ENCODE measurements around the gene HSD11B1.
"Not testable (repeated sequence)": the region's sequence is repeated elsewhere in the genome, so short reads cannot be mapped to it uniquely, and the experiment has no call there.

HSD11B1 gene

GRCh38 chr1:209692296-209692695 is 12.3 kb upstream of the HSD11B1 start:
- no peak for DNase-seq

GRCh38 chr1:209692745-209693504 is 11.7 kb upstream of the HSD11B1 start:
- peak; percentile 77 for DNase-seq

GRCh38 chr1:209696673-209697072 is 8.0 kb upstream of the HSD11B1 start:
- DNase-seq: no peak

GRCh38 chr1:209697126-209697525 is 7.5 kb upstream of the HSD11B1 start:
- no peak for DNase-seq

- DNase-seq: not testable (repeated sequence)
Measured at GRCh38 chr1:209700686-209701085, 4.0 kb upstream of the HSD11B1 start.

- no peak for DNase-seq
Measured at GRCh38 chr1:209702832-209703231, 1.8 kb upstream of the HSD11B1 start.

- DNase-seq: no peak
Measured at GRCh38 chr1:209703834-209704504, 677 bp upstream of the HSD11B1 start.

GRCh38 chr1:209705033-209705598 is 470 bp downstream of the HSD11B1 start:
- DNase-seq: no peak

- DNase-seq: no peak
Measured at GRCh38 chr1:209706622-209707021, 2.0 kb downstream of the HSD11B1 start.

GRCh38 chr1:209707308-209707707 is 2.7 kb downstream of the HSD11B1 start:
- no peak for DNase-seq

GRCh38 chr1:209708297-209708696 is 3.7 kb downstream of the HSD11B1 start:
- no peak for DNase-seq

- DNase-seq: no peak
Measured at GRCh38 chr1:209710093-209710492, 5.4 kb downstream of the HSD11B1 start.

GRCh38 chr1:209710847-209711246 is 6.2 kb downstream of the HSD11B1 start:
- DNase-seq: no peak

- no peak for DNase-seq
Measured at GRCh38 chr1:209714338-209714737, 9.7 kb downstream of the HSD11B1 start.

GRCh38 chr1:209715314-209715713 is 10.7 kb downstream of the HSD11B1 start:
- DNase-seq: no peak

GRCh38 chr1:209717818-209718217 is 13.2 kb downstream of the HSD11B1 start:
- DNase-seq: no peak

- DNase-seq: no peak
Measured at GRCh38 chr1:209720326-209720725, 15.7 kb downstream of the HSD11B1 start.

GRCh38 chr1:209720826-209721225 is 16.2 kb downstream of the HSD11B1 start:
- DNase-seq: no peak

- no peak for DNase-seq
Measured at GRCh38 chr1:209721323-209721722, 16.7 kb downstream of the HSD11B1 start.

GRCh38 chr1:209723265-209723664 is 18.6 kb downstream of the HSD11B1 start:
- no peak for DNase-seq

- DNase-seq: no peak
Measured at GRCh38 chr1:209723756-209724693, 19.4 kb downstream of the HSD11B1 start.

GRCh38 chr1:209727286-209727685 is 22.6 kb downstream of the HSD11B1 start:
- no peak for DNase-seq

GRCh38 chr1:209727785-209728184 is 23.1 kb downstream of the HSD11B1 start:
- DNase-seq: no peak

Data from CD4-positive, alpha-beta T cell treated with Interleukin-10 for 1 hour (primary cell).